ENCODE results near the gene NOD1. TPM values are rescaled to one million over a fixed set of nuclear protein-coding genes. Genes with fewer than 3 reads are reported as not detected.
"Not testable (repeated sequence)": the region's sequence is repeated elsewhere in the genome, so short reads cannot be mapped to it uniquely, and the experiment has no call there.

Gene NOD1
- total RNA-seq, 1 experiment from 2014 or later = 10.3 TPM

- in situ Hi-C loops (cut with HindIII; ENCODE audit: low pct_unique_long_range_greater_than_20kb, low sequenced_read_pairs) = no loop called here
- no peak for DNase-seq (ENCODE audit: low read depth)
These were observed 82.2 kb downstream of the NOD1 start for GRCh38 chr7:30396389-30396788.

GRCh38 chr7:30395676-30396075 is 82.9 kb downstream of the NOD1 start:
- in situ Hi-C loops (cut with HindIII; ENCODE audit: low pct_unique_long_range_greater_than_20kb, low sequenced_read_pairs) = no loop called here
- no peak for DNase-seq (ENCODE audit: low read depth)

GRCh38 chr7:30391806-30392205 is 86.8 kb downstream of the NOD1 start:
- in situ Hi-C loops (cut with HindIII; ENCODE audit: low pct_unique_long_range_greater_than_20kb, low sequenced_read_pairs) = no loop called here
- DNase-seq (ENCODE audit: low read depth) = no peak

DNA sequence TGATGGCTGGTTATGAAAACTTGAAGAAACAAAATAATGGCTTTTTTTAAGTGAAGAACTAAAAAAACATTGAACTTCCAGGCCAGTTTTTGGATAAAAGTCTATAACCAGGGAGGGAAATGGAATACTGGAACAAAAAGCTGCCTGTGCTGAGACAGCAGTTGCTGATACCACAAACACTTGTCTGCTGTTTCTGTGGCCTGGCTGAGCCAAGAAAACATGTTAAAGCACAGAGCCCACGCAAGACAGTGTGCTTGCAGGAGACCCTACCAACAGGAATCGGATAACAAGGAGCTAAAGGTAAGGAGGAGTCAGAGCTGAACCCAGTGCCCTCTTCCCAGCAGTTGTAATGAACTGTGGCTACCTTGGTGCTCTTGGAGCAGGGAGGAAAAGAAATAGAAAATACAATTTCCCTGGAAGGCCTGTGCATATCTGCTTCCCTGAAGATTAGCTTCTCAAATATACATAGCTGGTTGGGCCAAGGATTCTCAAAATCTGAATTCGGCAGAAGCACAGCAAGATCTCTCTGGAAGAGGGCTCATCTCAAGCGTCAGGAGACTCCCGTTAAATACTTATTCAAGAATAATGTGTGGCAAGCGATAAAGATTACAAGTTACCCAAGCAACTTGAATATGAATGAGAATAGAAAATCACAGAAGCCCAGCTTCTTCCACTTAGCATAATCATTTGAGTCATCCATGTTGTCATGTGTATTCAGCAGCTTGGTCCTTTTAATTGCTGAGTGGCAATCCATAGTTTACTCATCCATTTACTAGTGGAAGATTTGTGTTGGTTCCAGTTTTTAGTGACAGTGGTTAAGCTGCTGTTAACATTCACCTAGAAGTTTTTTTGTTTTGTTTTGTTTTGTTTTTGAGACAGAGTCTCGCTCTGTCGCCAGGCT is 87.6 kb downstream of the NOD1 start:
- no peak for DNase-seq (ENCODE audit: low read depth)
- in situ Hi-C loops (cut with HindIII; ENCODE audit: low pct_unique_long_range_greater_than_20kb, low sequenced_read_pairs) = no loop called here

- no peak for DNase-seq (ENCODE audit: low read depth)
- in situ Hi-C loops (cut with HindIII; ENCODE audit: low pct_unique_long_range_greater_than_20kb, low sequenced_read_pairs) = no loop called here
These were observed 88.8 kb downstream of the NOD1 start for GRCh38 chr7:30389791-30390190.

DNA sequence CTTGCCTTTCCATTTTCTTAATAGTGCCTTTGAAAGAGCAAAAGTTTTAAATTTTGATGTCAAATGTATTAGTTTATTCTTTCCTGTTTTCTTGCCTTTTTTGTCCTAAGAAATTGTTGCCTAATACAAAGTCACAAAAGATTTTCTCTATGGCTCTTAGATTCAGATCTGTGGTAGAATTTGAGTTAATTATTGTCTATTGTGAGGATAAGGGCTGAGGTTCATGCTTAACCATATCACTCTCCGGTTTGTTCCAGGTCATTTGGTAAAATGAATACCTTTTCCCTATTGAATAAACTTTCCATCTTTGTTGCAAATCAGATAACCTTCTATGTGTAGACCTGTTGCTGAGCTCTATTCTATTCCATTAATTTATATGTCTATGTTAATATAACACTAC is 96.0 kb downstream of the NOD1 start:
- DNase-seq (ENCODE audit: low read depth) = no peak
- in situ Hi-C loops (cut with HindIII; ENCODE audit: low pct_unique_long_range_greater_than_20kb, low sequenced_read_pairs) = no loop called here

GRCh38 chr7:30380824-30381223 is 97.8 kb downstream of the NOD1 start:
- in situ Hi-C loops (cut with HindIII; ENCODE audit: low pct_unique_long_range_greater_than_20kb, low sequenced_read_pairs); DNase-seq (ENCODE audit: low read depth): not testable (repeated sequence)

GRCh38 chr7:30380294-30380693 is 98.3 kb downstream of the NOD1 start:
- DNase-seq (ENCODE audit: low read depth) = no peak
- in situ Hi-C loops (cut with HindIII; ENCODE audit: low pct_unique_long_range_greater_than_20kb, low sequenced_read_pairs) = no loop called here

DNA sequence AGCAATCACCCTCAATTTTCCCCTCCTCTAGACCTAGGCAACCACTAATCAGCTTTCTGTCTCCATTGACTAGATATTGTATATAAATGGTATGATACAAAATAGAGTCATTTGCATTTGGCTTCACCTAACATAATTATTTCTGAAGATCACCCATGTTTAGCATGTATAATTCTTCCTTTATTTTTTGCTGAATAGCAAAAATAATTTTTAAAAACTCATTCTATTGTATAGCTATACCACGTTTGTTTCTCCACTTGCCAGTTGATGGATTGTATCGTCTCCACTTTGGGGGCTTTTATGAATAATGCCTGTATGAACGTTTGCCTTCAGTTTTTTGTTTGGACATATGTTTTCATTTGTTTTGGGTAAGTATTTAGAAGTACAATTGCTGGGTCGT is 98.8 kb downstream of the NOD1 start:
- DNase-seq (ENCODE audit: low read depth) = no peak
- in situ Hi-C loops (cut with HindIII; ENCODE audit: low pct_unique_long_range_greater_than_20kb, low sequenced_read_pairs) = no loop called here

- in situ Hi-C loops (cut with HindIII; ENCODE audit: low pct_unique_long_range_greater_than_20kb, low sequenced_read_pairs) = no loop called here
These were observed 99.5 kb downstream of the NOD1 start for GRCh38 chr7:30379131-30379530.

DNA sequence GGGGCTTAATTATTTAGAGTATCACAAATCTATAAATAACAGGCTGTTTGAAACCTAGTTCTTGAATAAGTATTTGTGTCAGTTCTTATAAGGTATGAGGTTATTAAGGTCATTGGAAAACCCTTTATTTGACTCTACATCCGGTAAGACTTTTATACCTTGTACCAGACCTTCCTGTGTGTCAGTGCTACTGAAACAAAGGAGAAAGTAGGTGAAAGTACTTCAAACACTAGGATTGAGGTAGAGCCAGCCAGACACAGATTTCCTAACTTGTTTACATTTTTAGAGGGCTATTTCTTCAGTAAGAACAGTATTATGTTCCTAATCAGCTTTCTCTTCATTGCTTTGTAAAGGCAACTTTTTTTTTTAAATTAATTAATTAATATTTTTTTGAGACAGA is 100.3 kb downstream of the NOD1 start:
- in situ Hi-C loops (cut with HindIII; ENCODE audit: low pct_unique_long_range_greater_than_20kb, low sequenced_read_pairs) = no loop called here
- no peak for DNase-seq (ENCODE audit: low read depth)

More at GRCh38 chr7:30379131-30379530, 99.5 kb downstream of the NOD1 start:
- DNase-seq (ENCODE audit: low read depth) = no peak

Other genes starting within 250 kb of the NOD1 start
- gene ZNRF2, start 194.2 kb downstream of the NOD1 start, total RNA-seq (2014; rRNA removed; shearing (Covaris generic); ENCODE audit: low replicate concordance) = 19.3 and 20.3 TPM in 2 replicates
- 62.6 and 71.6 TPM in 2 replicates for gene GGCT, start 26.0 kb upstream of the NOD1 start, total RNA-seq (2014; rRNA removed; shearing (Covaris generic); ENCODE audit: low replicate concordance)
- gene GARS1, start 116.1 kb upstream of the NOD1 start, total RNA-seq (2014; rRNA removed; shearing (Covaris generic); ENCODE audit: low replicate concordance) = 194 and 210 TPM in 2 replicates
- gene CRHR2, start 203.7 kb upstream of the NOD1 start, total RNA-seq (2014; rRNA removed; shearing (Covaris generic); ENCODE audit: low replicate concordance) = not detected in 2 replicates